ENCODE data around the gene FRMPD4.

- no peak for TF ChIP-seq GATA2 (IDR thresholded peaks at IDR 0.05; ENCODE audit: low read depth, low read length)
- no peak for TF ChIP-seq GATA3 (IDR thresholded peaks at IDR 0.05; ENCODE audit: low read depth, low read length)
These were observed 632.2 kb downstream of the FRMPD4 start for GRCh38 chrX:12770440-12770839.

All from SH-SY5Y (cell line).